ENCODE results near the gene CIBAR2. TPM values are rescaled to one million over a fixed set of nuclear protein-coding genes. Genes with fewer than 3 reads are reported as not detected.

Gene CIBAR2
- total and polyA plus RNA-seq, 9 of the 15 experiments (the other 6 are each of a cell fraction or from before 2014, with no cell fraction given), result not detected

DNA sequence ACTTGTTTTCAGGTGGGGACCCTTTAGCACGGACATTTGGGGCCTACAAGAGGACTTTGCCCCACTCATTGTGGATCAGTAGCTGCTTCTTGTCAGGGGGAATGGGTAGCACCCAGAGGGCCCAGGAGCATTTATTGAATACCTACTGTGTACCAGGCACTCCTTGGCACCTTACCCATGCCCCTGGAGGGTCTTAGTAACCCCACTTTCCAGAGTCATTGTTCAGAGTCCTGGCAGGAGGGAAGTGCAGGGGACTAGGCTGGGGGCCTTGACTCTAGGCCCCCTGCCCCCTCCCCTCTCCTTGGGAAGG is 21.0 kb upstream of the CIBAR2 start (continued):
- TF ChIP-seq ZKSCAN8 (CRISPR knock-in tag; IDR thresholded peaks at IDR 0.05), result peak; percentile 87; the same call in 1 of the 2 replicates

DNA sequence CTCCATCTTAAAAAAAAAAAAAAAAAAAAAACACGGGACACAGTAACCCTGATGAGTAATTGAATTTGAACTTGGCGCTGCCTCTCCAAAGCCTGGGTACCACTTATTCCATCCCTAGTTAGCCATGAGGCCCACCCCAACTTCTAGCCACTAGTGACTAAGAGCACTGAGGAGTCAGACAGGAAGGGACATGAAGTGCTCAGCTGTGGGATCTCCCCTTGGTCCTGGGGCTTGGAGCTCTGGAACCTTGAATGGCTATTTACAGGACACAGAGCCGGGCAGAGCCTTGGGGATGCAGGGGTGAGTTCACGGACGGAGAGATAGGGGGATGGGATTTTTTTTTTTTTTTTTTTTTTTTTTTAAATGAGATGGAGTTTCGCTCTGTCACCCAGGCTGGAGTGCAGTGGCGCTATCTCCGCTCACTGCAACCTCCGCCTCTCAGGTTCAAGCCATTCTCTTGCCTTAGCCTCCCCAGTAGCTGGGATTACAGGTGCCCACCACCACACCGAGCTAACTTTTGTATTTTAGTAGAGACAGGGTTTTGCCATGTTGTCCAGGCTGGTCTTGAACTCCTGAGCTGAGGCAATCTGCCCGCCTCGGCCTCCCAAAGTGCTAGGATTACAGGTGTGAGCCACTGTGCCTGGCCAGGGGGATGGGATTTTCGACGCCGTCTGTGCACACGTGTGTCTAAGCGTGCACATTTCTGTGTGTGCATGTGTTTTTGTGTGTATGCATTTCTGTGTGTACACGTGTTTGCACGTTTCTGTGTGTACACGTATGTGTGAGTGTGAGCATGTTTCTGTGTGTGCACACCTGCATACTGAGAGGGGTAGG is 20.4 kb upstream of the CIBAR2 start:
- H3K36me3 ChIP-seq (ENCODE audit: control insufficient read depth, insufficient read depth, low read length), result no peaks in the 10 kb centered on the region
- H3K9me3 ChIP-seq (replicated peaks; ENCODE audit: control insufficient read depth, insufficient read depth, low read depth, low read length), result no peaks in the 10 kb centered on the region
- intact Hi-C loops (cut with micrococcal nuclease), result no loop called here
- H3K9me1 ChIP-seq (ENCODE audit: control insufficient read depth, insufficient read depth, low read length), result no peaks in the 10 kb centered on the region
- ATAC-seq (no peak), FAIRE-seq (no peak), DNase-seq (ENCODE audit: extremely low read depth in 1 of 4, low spot score in 3 of 4) (no peak)
- peaks cover 4% of the 10 kb centered on the region for H4K20me1 ChIP-seq (replicated peaks; ENCODE audit: control insufficient read depth, insufficient read depth, low read length)
- H3K27ac ChIP-seq (ENCODE audit: extremely low read depth, low read depth, low read length), result no peak overlapping the region
- ChIA-PET POLR2A (interaction anchor here (0.6 to 0.7 kb wide), 2 partner anchors 189 to 281 kb away, joined by 3 to 4 read pairs; no protein-coding TSS in a partner anchor), CTCF (ENCODE audit: low intra/inter-chr PET ratio) (interaction anchor here (0.7 kb wide), 1 partner anchor 11 kb away, joined by 3 read pairs; no protein-coding TSS in a partner anchor)
- H3K4me2 ChIP-seq (ENCODE audit: insufficient read depth, low read length), result no peak overlapping the region
- H3K4me1 ChIP-seq (replicated peaks in 1 of 2; ENCODE audit: control insufficient read depth in 2 of 2, insufficient read depth in 2 of 2, low read length in 2 of 2), result peaks cover 9 to 30% of the 10 kb centered on the region in 2 experiments; a peak in 4 of 5 replicates
- H2AFZ ChIP-seq (ENCODE audit: low read depth, low read length), result no peak overlapping the region
- TF ChIP-seq, protein P1, sequence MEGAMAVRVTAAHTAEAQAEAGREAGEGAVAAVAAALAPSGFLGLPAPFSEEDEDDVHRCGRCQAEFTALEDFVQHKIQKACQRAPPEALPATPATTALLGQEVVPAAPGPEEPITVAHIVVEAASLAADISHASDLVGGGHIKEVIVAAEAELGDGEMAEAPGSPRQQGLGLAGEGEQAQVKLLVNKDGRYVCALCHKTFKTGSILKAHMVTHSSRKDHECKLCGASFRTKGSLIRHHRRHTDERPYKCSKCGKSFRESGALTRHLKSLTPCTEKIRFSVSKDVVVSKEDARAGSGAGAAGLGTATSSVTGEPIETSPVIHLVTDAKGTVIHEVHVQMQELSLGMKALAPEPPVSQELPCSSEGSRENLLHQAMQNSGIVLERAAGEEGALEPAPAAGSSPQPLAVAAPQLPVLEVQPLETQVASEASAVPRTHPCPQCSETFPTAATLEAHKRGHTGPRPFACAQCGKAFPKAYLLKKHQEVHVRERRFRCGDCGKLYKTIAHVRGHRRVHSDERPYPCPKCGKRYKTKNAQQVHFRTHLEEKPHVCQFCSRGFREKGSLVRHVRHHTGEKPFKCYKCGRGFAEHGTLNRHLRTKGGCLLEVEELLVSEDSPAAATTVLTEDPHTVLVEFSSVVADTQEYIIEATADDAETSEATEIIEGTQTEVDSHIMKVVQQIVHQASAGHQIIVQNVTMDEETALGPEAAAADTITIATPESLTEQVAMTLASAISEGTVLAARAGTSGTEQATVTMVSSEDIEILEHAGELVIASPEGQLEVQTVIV (CRISPR knock-in tag; IDR thresholded peaks at IDR 0.05; ENCODE audit: borderline replicate concordance), result no peak
- TF ChIP-seq ZNF282 (CRISPR knock-in tag; IDR thresholded peaks at IDR 0.05) (0 out of 2 replicates have a peak, but pooled peaks have one; percentile 46), KDM1A (IDR thresholded peaks at IDR 0.05) (peak in 1 of 2 experiments; percentile 88; a peak in 2 of 4 replicates), ZNF584 (CRISPR knock-in tag; IDR thresholded peaks at IDR 0.05; ENCODE audit: low read depth) (no peak), ARID2 (IDR thresholded peaks at IDR 0.05) (0 out of 2 replicates have a peak, but pooled peaks have one; percentile 41)
- TF ChIP-seq, protein P2, sequence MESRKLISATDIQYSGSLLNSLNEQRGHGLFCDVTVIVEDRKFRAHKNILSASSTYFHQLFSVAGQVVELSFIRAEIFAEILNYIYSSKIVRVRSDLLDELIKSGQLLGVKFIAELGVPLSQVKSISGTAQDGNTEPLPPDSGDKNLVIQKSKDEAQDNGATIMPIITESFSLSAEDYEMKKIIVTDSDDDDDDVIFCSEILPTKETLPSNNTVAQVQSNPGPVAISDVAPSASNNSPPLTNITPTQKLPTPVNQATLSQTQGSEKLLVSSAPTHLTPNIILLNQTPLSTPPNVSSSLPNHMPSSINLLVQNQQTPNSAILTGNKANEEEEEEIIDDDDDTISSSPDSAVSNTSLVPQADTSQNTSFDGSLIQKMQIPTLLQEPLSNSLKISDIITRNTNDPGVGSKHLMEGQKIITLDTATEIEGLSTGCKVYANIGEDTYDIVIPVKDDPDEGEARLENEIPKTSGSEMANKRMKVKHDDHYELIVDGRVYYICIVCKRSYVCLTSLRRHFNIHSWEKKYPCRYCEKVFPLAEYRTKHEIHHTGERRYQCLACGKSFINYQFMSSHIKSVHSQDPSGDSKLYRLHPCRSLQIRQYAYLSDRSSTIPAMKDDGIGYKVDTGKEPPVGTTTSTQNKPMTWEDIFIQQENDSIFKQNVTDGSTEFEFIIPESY (CRISPR knock-in tag; IDR thresholded peaks at IDR 0.05), result peak; percentile 59; the same call in 1 of the 2 replicates
- no peak overlapping the region for H3K4me3 ChIP-seq
- in situ Hi-C loops (cut with MboI), result no loop called here
- no TSS peak for BruUV-seq (replicated peaks)
- H3K79me2 ChIP-seq (ENCODE audit: control insufficient read depth, insufficient read depth, low read length), result no peaks in the 10 kb centered on the region
- peaks cover 8 to 37% of the 10 kb centered on the region in 2 experiments; a peak in 4 of 5 replicates for H3K27me3 ChIP-seq (ENCODE audit: control insufficient read depth in 2 of 2, insufficient read depth in 2 of 2, low read length in 2 of 2)
- WGBS (ENCODE audit: insufficient coverage, low coverage, missing lambda C conversion rate), result 36% methylated on average over 20 of the region's 20 CpGs
- H3K9ac ChIP-seq (ENCODE audit: insufficient read depth in 1 of 2, low read depth in 2 of 2, low read length in 2 of 2), result no peak overlapping the region

Measured in K562 (cell line).